Neuron (in vitro differentiated cells): ENCODE measurements around the gene MIB1.
"Not testable (repeated sequence)": the region's sequence is repeated elsewhere in the genome, so short reads cannot be mapped to it uniquely, and the experiment has no call there.

ENCODE experiments used
- H2AFZ ChIP-seq: one replicate; pipeline ENCODE4 v1.6.1; 2013; ENCODE audit warnings: low read depth, mild to moderate bottlenecking, inconsistent platforms, low read length, moderate library complexity
- H3K27me3 ChIP-seq: one replicate; pipeline ENCODE4 v1.6.1; 2013; ENCODE audit warnings: low read length; ENCODE audit not compliant: insufficient read depth
- H3K36me3 ChIP-seq: one replicate; pipeline ENCODE4 v1.6.1; 2013; ENCODE audit warnings: low read length; ENCODE audit not compliant: insufficient read depth
- H3K4me1 ChIP-seq: one replicate; pipeline ENCODE4 v1.6.1; 2013; ENCODE audit warnings: low read length; ENCODE audit not compliant: insufficient read depth
- H3K4me3 ChIP-seq: 2 replicates; pipeline ENCODE4 v1.5.1; 2013; ENCODE audit warnings: mild to moderate bottlenecking, low read length, moderate library complexity
- H3K9me3 ChIP-seq: one replicate; pipeline ENCODE4 v1.6.1; 2013; ENCODE audit warnings: low read length

Gene MIB1

DNA sequence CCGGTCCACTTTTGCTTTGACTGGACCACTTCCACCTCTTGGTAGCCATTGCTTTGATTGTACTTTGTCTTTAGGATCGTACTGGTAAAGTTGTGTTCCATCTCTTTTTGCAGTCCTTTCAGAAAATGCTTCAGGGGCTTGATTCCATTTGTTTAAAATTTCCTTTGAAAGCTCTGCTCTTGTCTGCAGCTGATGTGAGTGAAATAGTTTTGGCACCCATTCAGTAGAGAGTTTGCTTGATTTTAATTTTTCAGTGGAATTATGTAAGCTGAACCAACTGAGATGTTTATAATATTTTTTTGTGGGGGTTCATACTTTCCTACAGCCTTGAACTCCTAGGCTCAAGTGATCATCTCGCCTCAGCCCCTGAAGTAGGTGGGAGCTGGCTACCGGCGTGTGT, 7.6 kb upstream of the MIB1 start:
- H3K27me3 ChIP-seq: no peaks in the 10 kb centered on the region
- no peaks in the 10 kb centered on the region for H3K4me1 ChIP-seq
- H3K36me3 ChIP-seq: no peaks in the 10 kb centered on the region
- H2AFZ ChIP-seq: no peak overlapping the region
- no peak overlapping the region for H3K4me3 ChIP-seq
- H3K9me3 ChIP-seq: peaks cover 4% of the 10 kb centered on the region

DNA sequence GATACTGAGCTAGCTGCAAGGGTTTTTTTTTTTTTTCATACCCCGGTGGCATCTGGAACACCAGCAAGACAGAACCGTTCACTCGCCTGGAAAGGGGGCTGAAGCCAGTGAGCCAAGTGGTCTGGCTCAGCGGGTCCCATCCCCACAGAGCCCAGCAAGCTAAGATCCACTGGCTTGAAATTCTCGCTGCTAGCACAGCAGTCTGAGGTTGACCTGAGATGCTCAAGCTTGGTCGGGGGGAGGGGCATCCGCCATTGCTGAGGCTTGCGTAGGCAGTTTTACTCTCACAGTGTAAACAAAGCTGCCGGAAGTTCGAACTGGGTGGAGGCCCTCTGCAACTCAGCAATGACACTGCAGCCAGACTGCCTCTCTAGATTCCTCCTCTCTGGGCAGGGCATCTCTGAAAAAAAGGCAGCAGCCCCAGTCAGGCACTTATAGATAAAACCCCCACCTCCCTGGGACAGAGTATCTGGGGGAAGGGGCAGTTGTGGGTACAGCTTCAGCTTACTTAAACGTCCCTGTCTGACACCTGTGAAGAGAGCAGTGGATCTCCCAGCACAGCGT, 5.1 kb upstream of the MIB1 start:
- Histone ChIP-seq H3K4me1 (peaks cover 6% of the 10 kb centered on the region), H2AFZ (no peak overlapping the region), H3K27me3 (no peaks in the 10 kb centered on the region), H3K36me3 (no peaks in the 10 kb centered on the region), H3K4me3 (no peak overlapping the region), H3K9me3 (no peaks in the 10 kb centered on the region)

DNA sequence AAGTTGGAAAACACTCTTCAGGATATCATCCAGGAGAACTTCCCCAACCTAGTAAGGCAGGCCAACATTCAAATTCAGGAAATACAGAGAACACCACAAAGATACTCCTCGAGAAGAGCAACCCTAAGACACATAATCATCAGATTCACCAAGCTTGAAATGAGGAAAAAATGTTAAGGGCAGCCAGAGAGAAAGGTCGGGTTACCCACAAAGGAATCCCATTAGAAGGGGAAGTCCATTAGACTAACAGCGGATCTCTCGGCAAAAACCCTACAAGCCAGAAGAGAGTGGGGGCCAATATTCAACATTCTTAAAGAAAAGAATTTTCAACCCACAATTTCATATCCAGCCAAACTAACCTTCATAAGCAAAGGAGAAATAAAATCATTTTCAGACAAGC, 3.7 kb upstream of the MIB1 start:
- not testable (repeated sequence) for H3K36me3 ChIP-seq, H3K4me3 ChIP-seq, H2AFZ ChIP-seq, H3K9me3 ChIP-seq, H3K27me3 ChIP-seq, H3K4me1 ChIP-seq

DNA sequence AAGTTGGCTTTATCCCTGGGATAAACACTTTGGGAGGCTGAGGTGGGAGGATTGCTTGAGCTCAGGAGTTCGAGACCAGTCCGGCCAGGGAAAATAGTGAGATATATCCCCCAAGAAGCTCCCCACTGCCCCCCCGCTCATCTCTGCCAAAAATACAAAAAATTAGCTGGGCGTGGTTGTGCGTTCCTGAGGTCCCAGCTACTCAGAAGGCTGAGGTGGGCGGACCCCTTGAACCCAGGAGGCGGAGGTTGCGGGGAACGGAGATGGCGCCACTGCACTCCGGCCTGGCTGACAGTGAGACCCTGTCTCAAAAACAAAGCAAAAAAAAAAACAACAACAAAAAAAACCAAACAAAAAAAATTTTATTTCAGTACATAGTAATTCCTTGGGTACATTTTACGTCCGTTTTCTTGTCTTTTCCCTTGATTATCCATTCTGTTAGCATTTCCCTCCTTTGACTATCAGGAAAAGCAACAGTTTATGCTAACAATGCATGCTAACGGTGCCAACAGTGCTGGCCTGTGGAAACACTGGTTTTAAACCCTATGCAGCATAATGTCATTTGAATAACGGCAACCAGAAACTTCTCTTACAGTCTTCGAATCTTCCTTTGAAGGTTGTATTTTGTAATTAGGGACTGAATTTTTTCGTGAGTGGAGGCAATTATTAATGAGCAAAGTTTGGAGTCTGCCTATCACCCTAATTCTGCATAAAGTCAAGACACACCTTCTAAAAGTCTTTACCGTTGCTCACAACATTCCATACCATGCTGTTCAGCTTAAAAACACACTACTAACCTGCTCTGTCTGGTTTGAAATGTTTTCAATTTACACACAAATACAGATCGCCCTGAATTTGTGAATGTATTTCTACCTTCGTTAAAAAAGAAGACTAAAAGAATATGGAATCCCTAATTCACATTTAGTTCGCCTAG, 721 bp upstream of the MIB1 start:
- peak overlapping the region; percentile 45 for H3K4me3 ChIP-seq
- H3K4me1 ChIP-seq: peaks cover 6% of the 10 kb centered on the region

DNA sequence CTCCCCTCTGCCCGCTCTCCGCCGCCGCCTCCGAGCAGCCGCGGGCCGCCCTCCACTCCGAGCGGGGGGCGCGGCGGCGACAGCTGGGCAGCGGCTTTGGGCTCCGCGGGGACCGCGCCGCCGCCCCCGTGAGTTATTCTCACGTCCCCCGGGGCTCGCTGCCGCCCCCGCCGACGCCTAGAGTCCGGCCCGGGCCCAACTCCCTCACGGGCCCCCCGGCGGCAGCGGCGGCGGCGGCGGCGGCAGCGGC, 645 bp downstream of the MIB1 start:
- Histone ChIP-seq H2AFZ (peak overlapping the region; percentile 92), H3K4me1 (peaks cover 8% of the 10 kb centered on the region), H3K9me3 (peaks cover 4% of the 10 kb centered on the region), H3K27me3 (no peaks in the 10 kb centered on the region), H3K4me3 (peak overlapping the region; percentile 99), H3K36me3 (no peaks in the 10 kb centered on the region)

More for the DNA sequence above, 721 bp upstream of the MIB1 start:
- no peaks in the 10 kb centered on the region for H3K9me3 ChIP-seq
- no peaks in the 10 kb centered on the region for H3K27me3 ChIP-seq
- no peaks in the 10 kb centered on the region for H3K36me3 ChIP-seq
- peak overlapping the region; percentile 92 for H2AFZ ChIP-seq

DNA sequence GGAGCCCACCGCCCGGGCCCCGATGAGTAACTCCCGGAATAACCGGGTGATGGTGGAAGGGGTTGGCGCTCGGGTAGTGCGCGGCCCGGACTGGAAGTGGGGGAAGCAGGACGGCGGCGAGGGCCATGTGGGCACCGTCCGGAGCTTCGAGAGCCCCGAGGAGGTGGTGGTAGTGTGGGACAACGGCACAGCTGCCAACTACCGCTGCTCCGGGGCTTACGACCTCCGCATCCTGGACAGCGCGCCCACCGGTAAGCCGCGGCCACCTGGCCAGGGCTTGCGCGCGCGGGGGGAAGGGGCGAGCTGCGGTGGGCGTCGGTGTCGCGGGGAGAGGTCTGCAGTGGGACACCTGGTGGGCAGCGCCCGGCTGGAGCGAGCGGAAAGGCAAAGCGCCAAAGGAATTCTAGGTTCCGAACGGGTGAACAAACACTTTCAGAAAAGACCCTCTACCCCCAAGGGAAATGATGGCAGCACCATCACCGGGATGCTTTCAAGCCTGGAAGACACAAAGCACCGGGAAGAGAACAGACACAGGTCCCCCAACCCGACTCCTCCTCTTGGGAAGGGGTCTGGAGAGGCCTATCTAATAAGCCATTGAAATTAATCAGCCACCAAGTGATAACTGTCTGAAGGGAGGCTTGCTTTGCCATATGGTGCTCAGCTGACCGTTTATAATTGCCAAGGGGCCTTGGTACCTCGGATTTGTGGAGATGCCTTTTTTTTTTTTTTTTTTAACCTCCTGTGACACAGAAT, 1.1 kb downstream of the MIB1 start:
- peaks cover 13% of the 10 kb centered on the region for H3K4me1 ChIP-seq
- H2AFZ ChIP-seq: peak overlapping the region; percentile 49
- H3K36me3 ChIP-seq: no peaks in the 10 kb centered on the region
- no peaks in the 10 kb centered on the region for H3K27me3 ChIP-seq
- H3K9me3 ChIP-seq: peaks cover 4% of the 10 kb centered on the region
- peak overlapping the region; percentile 99 for H3K4me3 ChIP-seq

DNA sequence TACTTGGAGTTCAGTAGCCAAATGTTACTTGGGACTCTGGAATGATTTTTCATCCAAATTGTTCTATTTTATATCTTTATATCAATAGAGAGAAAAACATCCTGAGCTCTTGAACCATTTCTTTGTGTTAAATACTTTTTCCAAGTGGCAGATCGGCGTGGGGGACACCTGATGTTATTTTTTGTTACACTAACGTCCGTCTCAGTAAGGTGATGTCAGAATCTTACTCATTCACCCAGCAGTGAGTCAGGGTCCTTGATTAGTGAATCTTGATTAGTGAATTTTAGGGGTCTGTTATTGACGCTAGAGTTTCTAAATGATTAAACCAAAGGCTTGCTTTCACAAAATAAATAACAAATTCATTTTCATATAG, 1.7 kb downstream of the MIB1 start:
- Histone ChIP-seq H3K4me3 (peak overlapping the region; percentile 99), H2AFZ (no peak overlapping the region), H3K36me3 (no peaks in the 10 kb centered on the region), H3K9me3 (peaks cover 4% of the 10 kb centered on the region), H3K27me3 (no peaks in the 10 kb centered on the region), H3K4me1 (peaks cover 19% of the 10 kb centered on the region)

DNA sequence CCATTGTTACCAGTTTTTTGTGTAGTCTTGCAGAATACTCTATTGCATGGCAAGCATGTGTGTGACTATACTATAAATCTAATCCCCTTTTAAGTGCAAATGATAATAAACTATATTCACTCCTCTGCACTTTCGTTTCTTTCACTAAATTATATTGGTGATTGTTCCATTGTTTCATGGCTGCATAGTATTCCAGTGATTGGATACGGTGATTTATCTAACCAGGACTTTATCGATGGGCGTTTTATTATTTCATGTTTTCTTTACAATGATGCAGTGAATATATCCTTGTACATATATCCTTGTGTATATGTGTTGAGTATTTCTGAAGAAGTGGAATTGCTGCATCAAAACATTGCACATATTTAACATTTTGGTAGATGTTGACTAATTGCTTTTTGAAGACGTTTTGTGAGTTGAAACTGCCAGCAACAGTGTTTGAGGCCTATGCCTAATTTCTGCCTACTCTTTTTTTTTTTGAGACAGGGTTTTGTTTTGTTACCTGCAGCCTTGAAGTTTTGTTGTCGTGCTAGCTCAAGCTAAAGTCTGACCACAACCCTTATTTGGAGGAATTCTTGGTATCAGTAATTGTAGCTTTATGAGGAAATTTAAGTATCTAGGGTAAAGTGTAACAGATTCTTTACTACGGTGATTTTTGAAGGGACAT, 2.7 kb downstream of the MIB1 start:
- H3K4me3 ChIP-seq: peak overlapping the region; percentile 99
- no peak overlapping the region for H2AFZ ChIP-seq
- no peaks in the 10 kb centered on the region for H3K27me3 ChIP-seq
- no peaks in the 10 kb centered on the region for H3K36me3 ChIP-seq
- H3K9me3 ChIP-seq: peaks cover 4% of the 10 kb centered on the region
- peaks cover 27% of the 10 kb centered on the region for H3K4me1 ChIP-seq

DNA sequence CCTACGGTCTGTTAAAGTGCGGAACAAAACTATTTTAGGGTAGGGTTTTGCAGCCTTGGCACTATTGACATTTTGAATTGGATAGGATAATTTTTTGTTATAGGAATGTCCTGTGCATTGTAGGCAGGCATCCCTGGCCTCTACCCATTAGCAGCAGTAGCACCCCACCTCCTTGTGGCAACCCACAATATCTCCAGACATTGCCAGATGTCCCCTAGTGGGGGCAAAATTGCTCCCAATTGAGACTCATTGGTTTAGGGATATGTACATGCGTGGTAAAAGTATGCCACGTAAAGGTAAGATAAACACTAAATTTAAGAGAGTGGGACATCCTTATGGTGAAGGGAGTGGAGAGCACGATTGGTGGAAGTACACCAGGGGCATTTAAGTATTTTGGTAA, 4.6 kb downstream of the MIB1 start:
- peaks cover 4% of the 10 kb centered on the region for H3K9me3 ChIP-seq
- peaks cover 22% of the 10 kb centered on the region for H3K4me1 ChIP-seq
- no peaks in the 10 kb centered on the region for H3K27me3 ChIP-seq
- H2AFZ ChIP-seq: no peak overlapping the region
- H3K36me3 ChIP-seq: no peaks in the 10 kb centered on the region
- no peak overlapping the region for H3K4me3 ChIP-seq

DNA sequence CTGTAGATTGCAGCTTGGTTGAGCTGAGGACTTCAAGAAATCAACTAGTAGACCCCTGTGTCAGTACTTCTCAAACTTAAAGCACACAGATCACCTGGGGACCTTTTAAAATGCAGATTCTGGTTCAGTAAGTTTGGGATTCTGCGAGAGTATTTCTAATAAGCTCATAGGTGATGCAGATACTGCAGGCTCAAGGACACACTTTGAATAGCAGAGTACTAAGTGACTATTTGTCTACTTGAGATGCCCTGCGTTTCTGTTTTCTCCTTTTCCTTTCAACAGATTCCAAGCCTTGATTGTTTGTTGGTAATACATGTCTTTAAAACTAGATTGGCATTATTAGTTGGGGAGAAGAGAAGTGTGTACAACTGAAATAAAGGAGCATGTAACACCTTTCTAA, 6.7 kb downstream of the MIB1 start:
- Histone ChIP-seq H3K27me3 (no peaks in the 10 kb centered on the region), H3K4me1 (peaks cover 29% of the 10 kb centered on the region), H3K9me3 (peaks cover 4% of the 10 kb centered on the region), H3K36me3 (no peaks in the 10 kb centered on the region), H3K4me3 (no peak overlapping the region), H2AFZ (no peak overlapping the region)

DNA sequence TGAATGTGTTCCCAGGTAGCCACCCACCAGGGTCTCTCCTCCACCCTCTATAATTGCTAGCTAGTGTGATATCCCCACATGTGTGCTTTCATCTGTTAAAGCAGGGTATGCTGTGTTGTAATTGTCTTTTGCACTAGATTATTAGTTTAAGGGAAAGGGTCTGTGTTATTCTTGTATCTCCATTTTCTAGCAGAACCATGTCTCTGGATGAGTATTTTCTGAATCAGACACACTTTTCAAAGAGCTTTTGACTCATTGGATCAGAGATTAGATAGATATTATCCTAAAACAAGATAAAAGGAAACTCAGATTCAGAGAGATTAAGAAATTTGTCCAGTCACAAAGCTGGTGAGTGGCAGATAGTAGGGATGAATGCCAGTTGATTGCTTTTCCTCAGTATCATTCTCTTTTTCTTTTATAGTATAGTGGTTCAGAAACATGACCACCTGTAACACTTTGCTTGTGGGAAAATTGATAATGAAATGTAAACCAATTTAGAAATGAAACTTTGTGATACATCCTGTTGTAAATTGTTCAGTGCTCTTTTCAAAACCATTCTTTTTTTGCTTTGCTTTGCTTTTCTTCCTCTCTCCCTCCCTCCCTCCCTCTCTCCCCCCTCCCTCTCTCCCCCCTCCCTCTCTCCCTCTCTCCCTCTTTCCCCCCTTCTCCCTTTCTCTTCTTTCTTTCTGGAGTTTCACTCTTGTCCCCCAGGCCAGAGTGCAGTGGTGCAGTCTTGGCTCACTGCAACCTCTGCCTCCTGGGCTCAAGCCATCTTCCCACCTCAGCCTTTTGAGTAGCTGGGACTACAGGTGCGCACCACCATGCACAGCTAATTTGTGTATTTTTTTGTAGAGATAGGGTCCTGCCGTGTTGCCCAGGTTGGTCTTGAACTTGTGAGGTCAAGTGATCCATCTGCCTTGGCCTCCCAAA, 7.4 kb downstream of the MIB1 start:
- Histone ChIP-seq H3K27me3 (no peaks in the 10 kb centered on the region), H3K36me3 (no peaks in the 10 kb centered on the region), H3K4me3 (no peak overlapping the region), H3K4me1 (peaks cover 30% of the 10 kb centered on the region), H2AFZ (no peak overlapping the region), H3K9me3 (peaks cover 4% of the 10 kb centered on the region)

DNA sequence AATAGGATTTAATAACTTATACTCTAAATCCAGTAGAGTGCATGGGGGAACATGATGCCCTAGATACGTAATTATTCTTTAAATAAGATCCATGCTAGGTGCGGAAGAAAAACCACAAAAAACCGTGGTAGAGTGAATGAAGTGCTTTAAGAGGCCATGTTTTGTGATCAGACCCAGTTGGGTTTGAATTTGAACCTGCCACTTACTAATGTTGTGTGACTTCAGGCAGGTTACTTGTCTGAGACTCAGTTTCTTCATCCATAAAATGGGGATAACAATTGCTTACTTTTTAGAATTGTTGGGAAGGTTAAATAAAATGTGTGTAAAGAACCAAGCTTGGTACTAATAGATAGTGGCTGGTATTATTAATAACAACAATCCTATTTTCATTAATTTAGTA, 17.2 kb downstream of the MIB1 start:
- no peak overlapping the region for H2AFZ ChIP-seq
- peaks cover 32% of the 10 kb centered on the region for H3K4me1 ChIP-seq
- no peaks in the 10 kb centered on the region for H3K9me3 ChIP-seq
- H3K27me3 ChIP-seq: no peaks in the 10 kb centered on the region
- no peak overlapping the region for H3K4me3 ChIP-seq
- H3K36me3 ChIP-seq: no peaks in the 10 kb centered on the region
